Stimulated activated CD4-positive, alpha-beta T cell treated with anti-CD3 and anti-CD28 coated beads, TNF-alpha, amount 100 ng/mL, for 4 hours (primary cell): Measurements from ENCODE around the gene COL4A1.
A peak's percentile ranks its signal among the peaks of the same experiment; 100 is the strongest.

ENCODE experiments used
- DNase-seq, 3 experiments: peaks; one replicate each; pipeline ENCODE4 v3.0.0-alpha.2; 2020; ENCODE audit warnings: low read depth in 3 of 3

COL4A1 gene

GRCh38 chr13:110341445-110342244 lies 34.7 kb upstream of the COL4A1 start:
- no peak for DNase-seq

- DNase-seq, result peak; percentile 29 to 48 (median 38)
Observed at GRCh38 chr13:110340812-110341444, 34.0 kb upstream of the COL4A1 start.

GRCh38 chr13:110339975-110340550 lies 33.1 kb upstream of the COL4A1 start:
- DNase-seq, result no peak

GRCh38 chr13:110339263-110339662 lies 32.3 kb upstream of the COL4A1 start:
- no peak for DNase-seq

GRCh38 chr13:110338441-110339101 lies 31.6 kb upstream of the COL4A1 start:
- DNase-seq, result no peak

GRCh38 chr13:110337247-110337646 lies 30.3 kb upstream of the COL4A1 start:
- no peak for DNase-seq

GRCh38 chr13:110336681-110337080 lies 29.7 kb upstream of the COL4A1 start:
- DNase-seq, result no peak

GRCh38 chr13:110336108-110336507 lies 29.2 kb upstream of the COL4A1 start:
- no peak for DNase-seq

- DNase-seq, result no peak
Observed at GRCh38 chr13:110334841-110335490, 28.0 kb upstream of the COL4A1 start.

GRCh38 chr13:110334256-110334655 lies 27.3 kb upstream of the COL4A1 start:
- DNase-seq, result no peak

GRCh38 chr13:110333837-110334236 lies 26.9 kb upstream of the COL4A1 start:
- DNase-seq, result no peak

GRCh38 chr13:110332750-110333149 lies 25.8 kb upstream of the COL4A1 start:
- DNase-seq, result no peak

GRCh38 chr13:110331362-110331761 lies 24.4 kb upstream of the COL4A1 start:
- DNase-seq, result no peak

GRCh38 chr13:110330491-110331011 lies 23.6 kb upstream of the COL4A1 start:
- no peak for DNase-seq

GRCh38 chr13:110329798-110330461 lies 23.0 kb upstream of the COL4A1 start:
- no peak for DNase-seq

- DNase-seq, result no peak
Observed at GRCh38 chr13:110329258-110329657, 22.3 kb upstream of the COL4A1 start.

GRCh38 chr13:110328573-110328972 lies 21.6 kb upstream of the COL4A1 start:
- DNase-seq, result no peak

GRCh38 chr13:110327051-110327721 lies 20.2 kb upstream of the COL4A1 start:
- DNase-seq, result no peak

- DNase-seq, result no peak
Observed at GRCh38 chr13:110326263-110326904, 19.4 kb upstream of the COL4A1 start.
